LNCAP (cell line): ENCODE data around the gene FAM131A.

Experiments used
- TF ChIP-seq, protein P1 (sequence below): fragments of 450-650 bp; IDR thresholded peaks from 2 replicates; pipeline ENCODE4 v1.5.1; 2017; ENCODE audit warnings: mild to moderate bottlenecking

The FAM131A gene

DNA sequence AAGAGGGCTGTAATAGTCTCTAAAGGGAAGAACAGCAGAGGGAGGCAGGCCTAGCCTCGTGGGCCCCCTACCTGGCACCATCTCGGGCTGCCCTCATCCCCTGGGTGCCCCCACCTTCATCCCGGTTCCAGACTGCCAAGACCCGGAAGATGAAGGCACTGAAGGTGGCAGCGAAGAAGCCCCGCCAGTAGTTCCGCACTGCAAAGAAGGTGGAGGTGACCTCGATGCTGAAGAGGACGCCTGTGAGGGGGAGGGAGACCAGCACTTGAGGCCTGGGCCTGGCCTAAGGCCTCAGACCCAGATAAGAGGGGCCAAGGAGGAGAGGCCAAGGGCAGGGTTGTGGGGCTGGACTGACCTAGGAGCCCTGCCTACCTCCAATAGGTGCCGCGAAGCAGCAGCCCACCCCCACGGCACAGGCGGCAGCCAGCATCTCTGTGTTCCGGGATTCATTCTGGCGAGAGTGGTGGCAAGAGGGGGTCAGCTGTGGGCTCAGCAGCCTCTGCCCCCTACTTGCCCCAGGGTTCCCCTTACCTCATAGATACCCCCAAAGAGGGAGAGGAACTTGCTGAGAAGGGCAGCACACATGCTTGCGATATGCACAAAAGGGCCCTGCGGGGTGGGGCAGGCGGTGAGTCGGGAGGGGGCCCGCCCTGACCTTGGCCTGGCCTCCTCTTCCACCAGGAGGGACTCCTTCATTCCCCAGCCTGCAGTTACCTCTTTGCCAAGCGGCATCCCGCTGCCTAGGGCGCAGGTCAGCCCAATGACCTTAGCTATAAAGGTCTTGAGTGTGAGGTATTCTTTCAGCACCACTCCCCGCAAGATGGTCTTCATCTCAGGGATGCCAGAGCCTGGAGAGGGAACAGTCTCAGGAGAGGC lies 20.1 kb downstream of the FAM131A start:
- TF ChIP-seq, protein P1, sequence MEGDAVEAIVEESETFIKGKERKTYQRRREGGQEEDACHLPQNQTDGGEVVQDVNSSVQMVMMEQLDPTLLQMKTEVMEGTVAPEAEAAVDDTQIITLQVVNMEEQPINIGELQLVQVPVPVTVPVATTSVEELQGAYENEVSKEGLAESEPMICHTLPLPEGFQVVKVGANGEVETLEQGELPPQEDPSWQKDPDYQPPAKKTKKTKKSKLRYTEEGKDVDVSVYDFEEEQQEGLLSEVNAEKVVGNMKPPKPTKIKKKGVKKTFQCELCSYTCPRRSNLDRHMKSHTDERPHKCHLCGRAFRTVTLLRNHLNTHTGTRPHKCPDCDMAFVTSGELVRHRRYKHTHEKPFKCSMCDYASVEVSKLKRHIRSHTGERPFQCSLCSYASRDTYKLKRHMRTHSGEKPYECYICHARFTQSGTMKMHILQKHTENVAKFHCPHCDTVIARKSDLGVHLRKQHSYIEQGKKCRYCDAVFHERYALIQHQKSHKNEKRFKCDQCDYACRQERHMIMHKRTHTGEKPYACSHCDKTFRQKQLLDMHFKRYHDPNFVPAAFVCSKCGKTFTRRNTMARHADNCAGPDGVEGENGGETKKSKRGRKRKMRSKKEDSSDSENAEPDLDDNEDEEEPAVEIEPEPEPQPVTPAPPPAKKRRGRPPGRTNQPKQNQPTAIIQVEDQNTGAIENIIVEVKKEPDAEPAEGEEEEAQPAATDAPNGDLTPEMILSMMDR, result no peak

DNA sequence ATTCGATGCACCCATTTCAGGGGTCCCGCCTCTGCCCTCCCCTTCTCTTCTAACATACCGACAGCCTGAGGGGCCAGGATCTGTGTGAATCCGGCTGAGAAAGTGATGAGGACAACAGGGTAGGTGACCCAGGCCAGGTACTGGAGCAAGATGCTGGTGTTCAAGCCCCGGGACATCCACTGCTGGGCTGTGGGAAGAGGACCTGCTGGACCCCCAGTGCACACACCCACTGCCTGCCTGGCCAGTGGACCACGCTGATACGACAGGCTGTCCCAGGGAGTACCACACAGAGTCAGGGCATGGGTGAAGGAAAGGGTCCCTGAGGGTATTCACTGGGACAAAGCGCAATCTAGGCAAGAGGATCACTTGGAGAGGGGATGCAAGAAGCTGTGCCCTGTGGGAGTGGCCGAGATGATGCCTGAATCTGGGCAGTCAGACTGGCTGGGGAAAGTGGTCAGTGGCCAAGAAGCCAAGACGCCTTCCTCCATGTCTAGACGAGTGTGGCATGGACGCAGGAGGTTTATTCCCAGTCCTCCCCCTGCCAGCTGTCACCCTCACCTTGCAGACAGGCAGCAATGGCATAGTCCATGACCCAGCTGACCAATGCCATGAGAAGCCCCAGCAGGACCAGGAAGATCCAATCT lies 20.8 kb downstream of the FAM131A start:
- TF ChIP-seq, protein P1, result no peak

DNA sequence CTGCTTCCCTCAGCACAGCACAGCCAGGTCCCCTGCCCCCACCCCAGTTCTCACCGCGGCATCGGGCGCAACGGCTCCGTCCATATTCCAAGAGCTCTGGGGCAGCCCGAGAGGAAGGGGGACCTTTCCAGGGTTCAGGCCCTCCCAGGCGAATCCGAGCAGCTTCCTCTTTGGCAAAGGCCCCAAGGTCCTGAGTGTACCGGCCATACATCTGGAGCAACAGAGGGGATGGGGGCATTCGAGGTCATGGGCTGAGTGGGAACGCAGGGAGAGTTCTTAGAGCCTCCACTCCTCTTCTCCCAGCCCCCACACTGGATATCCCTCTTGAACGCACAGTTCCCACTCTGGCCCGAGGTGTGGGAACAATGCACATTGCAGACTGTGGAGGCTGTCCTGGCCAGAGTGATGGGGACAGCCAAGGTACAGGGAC lies 21.5 kb downstream of the FAM131A start:
- TF ChIP-seq, protein P1, result no peak

DNA sequence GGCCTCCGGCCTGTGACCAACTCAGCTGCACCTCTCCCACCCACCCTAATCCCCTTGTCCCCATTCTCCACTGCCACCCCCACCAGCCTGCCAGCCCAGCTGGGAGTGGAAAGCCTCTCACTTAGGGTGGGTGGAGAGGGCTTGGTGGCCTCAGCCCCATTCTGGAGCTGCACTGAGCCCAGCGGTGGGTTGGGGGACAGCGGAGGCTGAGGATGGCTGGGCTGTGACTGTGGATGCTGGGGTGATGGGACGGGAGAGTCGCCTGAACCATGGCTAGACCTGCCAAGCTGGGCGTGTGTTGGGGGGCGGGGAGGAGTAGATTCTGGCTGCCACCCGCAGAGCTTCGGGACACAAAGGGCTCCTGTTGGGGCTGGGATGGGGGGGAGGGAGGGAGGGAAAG lies 22.2 kb downstream of the FAM131A start:
- TF ChIP-seq, protein P1, result no peak

DNA sequence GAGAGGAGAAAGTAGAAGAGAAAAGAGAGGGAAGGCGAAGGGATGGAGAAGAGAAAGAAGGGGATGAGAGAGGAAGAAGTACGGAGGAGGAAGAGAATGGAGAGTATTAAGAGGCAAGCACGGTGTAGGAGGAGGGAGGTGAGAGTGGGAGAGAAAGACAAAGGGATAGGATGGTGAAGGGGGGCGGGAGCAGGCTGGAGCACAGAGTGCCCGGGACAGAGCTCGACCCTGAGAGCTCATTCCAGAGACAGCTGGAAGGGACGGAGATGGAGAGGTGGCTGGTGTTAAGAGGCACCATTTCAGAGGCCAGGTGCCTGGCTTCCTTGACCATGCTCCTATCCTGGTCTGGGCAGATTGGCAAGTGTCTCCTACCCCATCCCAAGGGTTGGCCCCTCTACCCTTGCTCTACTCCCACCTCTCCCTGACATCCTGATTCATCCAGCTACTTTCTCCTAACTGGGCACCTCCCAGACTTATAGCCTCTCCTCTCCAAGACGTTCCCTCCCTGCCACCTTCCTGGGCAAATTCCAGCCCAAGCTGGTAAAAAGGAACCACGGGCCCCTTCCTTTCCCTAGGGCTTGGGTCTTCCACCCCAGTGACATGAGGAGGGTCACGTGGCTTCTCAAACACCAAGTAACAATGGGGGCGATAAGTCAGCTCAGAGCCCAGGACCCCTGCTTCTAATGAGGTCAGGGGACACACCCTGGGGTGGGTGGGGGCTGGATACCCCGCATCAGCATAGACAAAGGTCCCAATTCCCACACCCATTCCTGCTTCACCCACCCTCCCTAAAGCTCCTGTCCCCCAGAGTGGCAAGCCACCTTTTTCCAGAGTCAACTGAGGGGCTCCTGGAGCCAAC lies 22.9 kb downstream of the FAM131A start:
- TF ChIP-seq, protein P1, result no peak

DNA sequence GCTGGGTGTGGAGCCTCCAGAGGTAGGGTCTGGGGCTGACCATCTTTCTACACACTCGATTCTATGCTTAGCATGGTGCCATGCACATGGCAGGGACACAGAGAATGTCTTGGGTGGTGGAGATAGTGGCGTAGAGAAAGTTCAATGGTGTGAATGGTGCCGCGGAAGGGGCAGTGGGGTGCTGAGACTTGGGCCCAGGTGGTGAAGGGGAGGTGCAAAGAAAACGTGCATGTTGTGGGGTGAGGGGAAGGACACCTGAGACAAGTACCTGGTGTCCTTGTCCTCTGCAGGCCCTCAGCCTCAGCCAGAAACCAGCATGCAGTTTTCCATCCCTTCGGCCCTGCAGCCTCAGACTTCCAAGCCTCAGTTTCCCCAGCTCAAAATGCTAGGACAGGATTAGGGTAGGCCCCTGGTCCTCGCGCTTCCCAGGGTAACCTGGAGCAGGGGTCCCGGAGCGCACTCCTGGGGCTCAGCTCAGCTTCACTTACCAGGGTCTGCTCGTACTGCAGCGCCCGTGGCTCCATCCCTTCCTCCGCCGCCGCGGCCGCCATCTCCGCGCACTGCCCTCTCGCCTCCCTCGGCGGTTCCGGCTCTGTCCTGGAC lies 23.6 kb downstream of the FAM131A start:
- TF ChIP-seq, protein P1, result no peak

DNA sequence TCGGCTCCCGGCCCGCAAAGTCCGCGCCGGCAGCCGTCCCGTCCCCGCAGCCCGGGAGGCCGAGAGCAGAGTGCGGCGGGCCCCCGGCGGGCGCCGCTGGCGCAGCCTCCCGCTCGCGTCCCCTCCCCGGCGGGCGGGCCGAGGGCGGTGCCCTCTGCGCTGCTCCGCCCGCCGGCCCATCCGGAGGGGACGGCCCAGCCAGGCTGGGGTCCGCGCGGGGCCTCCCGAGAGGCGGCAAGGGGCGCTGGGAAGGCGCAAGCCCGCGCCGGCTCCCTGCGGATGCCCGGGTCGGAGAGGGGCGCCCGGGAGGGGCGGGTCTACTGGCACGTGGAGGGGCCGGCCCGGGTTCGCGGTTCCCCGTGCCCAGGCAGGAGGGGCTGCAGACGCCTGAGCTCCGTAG lies 24.1 kb downstream of the FAM131A start, which contains the start of the genes CLCN2 and POLR2H:
Gene CLCN2 (minus strand): TSS at position 74 of the 400 bp plus-strand sequence. CDS start 126 bp downstream, outside the sequence.
Gene POLR2H (plus strand): TSS at position 179 of the 400 bp plus-strand sequence. CDS start 1,783 bp downstream, outside the sequence.
- TF ChIP-seq, protein P1, result no peak
